Colon (tissue), 2 donors: ENCODE results near the gene SSBP2.
A peak's percentile ranks its signal among the peaks of the same experiment; 100 is the strongest.
"Not testable (repeated sequence)": the region's sequence is repeated elsewhere in the genome, so short reads cannot be mapped to it uniquely, and the experiment has no call there.

ENCODE experiments used
- FAIRE-seq: peaks from 2 replicates; lab custom pipeline; 2012; peaks lifted over from hg19 to GRCh38; lab: Jason Lieb, UNC
- donor health status: control.
- donor health status: control.

Gene SSBP2

GRCh38 chr5:81524015-81524414 lies 226.9 kb downstream of the SSBP2 start:
- FAIRE-seq, result no peak

DNA sequence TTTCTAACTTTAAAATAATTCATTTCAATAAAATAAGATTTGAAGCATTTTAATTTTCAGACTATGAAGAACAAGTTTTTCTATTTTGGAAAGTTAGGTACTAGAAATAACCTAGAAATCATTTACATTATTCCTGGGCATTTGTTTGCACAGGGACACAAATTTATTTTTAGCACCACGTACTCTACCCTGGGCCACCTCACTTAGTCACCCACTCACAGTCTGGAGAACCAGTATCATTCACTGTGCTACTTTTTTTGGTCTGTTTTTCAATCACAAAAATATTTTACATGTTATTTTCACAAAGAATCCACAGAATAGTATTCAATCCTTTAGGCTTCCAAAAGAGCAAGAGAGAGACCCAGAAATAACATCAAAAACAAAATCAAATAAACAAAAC lies 228.3 kb downstream of the SSBP2 start:
- FAIRE-seq, result no peak

DNA sequence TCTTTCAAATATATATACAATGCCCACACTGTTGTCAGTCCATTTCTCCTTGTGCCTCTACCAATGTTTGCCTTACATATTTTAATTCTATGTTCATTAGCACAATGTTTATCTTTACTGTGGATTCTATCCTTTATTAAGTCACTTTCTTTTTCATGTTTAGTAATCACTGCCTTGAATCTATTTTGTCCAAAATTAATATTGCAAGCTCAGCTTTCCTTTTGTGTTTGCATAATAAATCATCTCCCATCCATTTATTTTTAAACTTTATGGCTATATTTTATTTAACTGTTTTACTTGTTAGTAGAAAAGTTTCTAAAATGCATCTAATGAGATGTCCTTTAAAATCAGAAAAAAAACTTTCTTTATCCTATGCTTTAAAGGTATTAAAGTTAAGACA lies 230.1 kb downstream of the SSBP2 start:
- FAIRE-seq, result peak; percentile 43

DNA sequence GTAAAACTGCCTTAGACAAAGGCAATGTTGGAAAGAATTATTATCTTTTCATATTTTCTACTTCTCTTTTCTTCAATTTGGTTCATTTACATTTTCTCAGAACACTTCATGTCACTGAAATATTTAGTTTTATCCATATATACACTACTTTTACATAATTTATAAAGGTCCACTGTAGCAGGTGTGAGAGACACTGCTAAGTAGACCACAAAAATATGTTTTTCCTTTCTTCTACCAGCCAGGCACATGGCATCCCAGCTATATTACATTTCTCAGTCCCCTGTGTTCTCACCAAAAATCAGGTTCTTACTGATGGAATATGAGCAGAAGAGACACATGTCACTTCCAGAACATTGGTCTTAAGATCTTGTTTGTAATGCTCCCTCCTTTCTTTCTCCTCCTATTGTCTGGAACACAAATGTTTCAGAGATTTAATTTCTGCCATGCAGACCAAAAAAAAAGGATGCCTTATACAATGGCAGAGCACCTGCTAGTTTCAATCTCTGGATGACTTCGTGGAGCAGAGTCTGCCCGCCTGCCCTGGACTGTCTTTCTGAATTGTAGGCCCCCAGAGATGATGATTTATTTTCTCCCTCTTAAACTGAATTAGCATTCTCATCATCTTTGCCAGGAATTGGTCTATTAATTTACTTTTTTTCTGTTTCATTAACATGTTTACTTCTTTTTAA lies 231.5 kb downstream of the SSBP2 start:
- no peak for FAIRE-seq

DNA sequence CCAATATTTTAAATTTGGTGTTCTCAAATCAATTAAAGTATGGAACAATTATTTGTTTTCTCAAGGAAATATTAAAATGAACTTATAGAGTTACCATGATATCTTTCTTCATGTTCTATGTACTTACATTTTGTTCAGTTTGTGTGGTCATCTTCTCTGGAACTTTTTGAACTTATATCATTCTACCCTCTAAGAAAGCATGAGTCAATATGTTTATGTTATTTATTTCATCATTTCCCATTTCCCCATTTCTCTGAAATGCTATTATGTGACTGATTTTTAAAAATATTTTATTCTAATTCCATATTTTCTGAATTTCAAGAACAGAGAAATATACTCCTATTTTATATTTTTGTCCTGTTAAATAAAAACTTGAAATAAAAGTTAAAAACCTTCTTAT lies 233.4 kb downstream of the SSBP2 start:
- FAIRE-seq, result peak; percentile 89

- no peak for FAIRE-seq
These were observed 234.8 kb downstream of the SSBP2 start for GRCh38 chr5:81516091-81516490.

- peak; percentile 60 for FAIRE-seq
These were observed 236.9 kb downstream of the SSBP2 start for GRCh38 chr5:81513982-81514381.

GRCh38 chr5:81513473-81513872 lies 237.4 kb downstream of the SSBP2 start:
- FAIRE-seq, result no peak

- peak; percentile 88 for FAIRE-seq
These were observed 243.9 kb downstream of the SSBP2 start for GRCh38 chr5:81506900-81507588.

GRCh38 chr5:81506378-81506777 lies 244.5 kb downstream of the SSBP2 start:
- no peak for FAIRE-seq

- FAIRE-seq, result no peak
These were observed 245.2 kb downstream of the SSBP2 start for GRCh38 chr5:81505672-81506071.

DNA sequence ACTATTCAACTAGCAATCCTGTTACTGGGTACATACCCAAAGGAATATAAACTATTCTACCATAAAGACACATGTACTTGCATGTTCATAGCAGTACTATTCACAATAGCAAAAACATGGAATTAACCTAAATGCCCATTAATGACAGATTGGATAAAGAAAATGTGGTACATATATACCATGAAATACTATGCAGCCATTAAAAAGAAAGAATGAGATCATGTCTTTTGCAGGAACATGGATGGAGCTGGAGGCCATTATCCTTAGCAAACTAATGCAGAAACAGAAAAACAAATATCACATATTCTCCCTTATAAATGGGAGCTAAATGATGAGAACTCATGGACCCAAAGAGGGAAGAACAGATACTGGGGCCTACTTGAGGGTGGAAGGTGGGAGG lies 247.3 kb downstream of the SSBP2 start:
- FAIRE-seq, result not testable (repeated sequence)

DNA sequence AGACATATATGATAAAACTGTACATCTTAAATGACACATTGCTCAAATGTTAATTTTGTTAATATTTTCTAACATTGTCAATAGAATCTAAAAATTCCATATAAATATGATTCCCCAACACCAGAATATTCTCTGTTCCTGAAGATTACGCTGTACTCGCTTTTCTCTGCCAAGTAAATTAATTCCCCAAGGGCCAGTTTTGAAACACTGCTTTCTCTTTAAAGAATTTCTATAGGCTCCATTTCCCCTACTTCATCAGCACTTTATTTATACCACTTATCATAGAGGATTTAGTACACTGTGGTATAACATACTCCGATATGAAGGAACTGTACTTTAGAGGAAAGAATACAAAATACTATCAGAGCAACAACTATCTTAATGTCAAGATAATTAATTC lies 255.6 kb downstream of the SSBP2 start:
- FAIRE-seq, result no peak

- no peak for FAIRE-seq
These were observed 262.0 kb downstream of the SSBP2 start for GRCh38 chr5:81488862-81489261.

- FAIRE-seq, result no peak
These were observed 264.2 kb downstream of the SSBP2 start for GRCh38 chr5:81486711-81487110.

DNA sequence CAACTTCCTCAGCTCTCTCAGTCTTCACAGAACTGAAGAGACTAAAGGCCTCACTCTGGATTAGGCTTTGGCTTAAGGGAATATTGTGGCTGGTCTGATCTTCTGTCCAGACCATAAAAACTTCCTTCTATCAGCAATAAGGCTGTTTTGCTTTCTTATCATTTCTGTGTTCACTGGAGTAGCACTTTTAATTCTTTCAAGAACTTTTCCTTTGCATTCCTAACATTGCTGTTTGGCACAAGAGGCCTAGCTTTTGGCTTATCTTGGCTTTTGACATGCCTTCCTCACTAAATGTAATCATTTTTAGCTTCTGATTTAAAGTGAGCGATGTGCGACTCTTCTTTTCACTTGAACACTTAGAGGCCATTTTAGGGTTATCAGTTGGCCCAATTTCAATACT lies 268.3 kb downstream of the SSBP2 start:
- no peak for FAIRE-seq

DNA sequence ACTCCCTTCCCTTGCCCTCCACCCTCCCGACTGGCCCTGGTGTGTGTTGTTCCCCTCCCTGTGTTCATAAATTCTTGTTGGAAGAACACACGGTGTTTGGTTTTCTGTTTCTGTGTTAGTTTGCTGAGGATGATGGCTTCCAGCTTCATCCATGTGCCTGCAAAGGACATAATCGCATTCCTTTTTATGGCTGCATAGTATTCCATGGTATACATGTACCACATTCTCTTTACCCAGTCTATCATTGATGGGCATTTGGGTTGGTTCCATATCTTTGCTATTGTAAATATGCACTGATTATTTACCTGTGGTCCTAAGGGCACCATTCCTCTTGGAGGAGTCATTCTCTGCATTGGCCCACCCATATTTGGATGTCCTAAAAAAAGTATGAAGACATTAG lies 277.5 kb downstream of the SSBP2 start:
- FAIRE-seq, result not testable (repeated sequence)

DNA sequence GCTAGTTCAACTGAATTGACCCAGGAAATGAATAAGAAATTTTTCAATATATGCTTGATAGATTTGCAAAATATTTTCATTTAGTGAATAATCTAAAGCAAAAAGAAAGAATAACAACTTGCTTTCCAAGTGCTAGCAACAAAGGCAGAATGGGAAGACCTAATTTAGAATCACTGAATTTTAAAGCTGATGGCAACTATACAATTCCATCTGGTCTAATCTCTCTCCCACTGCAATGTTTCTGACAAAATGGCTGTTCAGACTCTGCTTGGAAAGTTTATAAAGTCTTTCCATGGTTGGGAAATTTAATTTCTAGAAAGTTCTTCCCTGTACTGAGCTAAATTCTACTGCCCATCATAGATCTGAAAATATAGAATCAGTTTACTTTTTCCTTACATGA lies 281.2 kb downstream of the SSBP2 start:
- no peak for FAIRE-seq

GRCh38 chr5:81450940-81451339 lies 300.0 kb downstream of the SSBP2 start:
- FAIRE-seq, result no peak

DNA sequence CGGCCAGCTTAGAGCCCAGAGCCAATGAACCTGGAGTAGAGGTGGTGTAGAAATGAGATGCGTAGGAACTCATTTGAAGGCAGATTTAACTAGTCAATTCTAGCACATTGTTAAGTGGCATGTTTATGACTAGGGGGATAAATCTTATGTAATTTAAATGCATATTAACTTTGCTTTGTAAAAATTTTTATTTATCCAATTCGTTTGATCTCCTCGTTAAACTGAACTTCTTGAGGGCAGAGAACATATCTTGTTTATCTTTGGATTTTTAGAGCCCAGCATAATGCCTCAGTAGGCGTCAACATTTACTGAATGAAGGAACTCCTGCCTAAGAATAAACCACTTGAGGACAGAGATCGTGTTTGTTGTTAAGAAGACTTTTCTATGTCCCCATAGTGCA lies 315.9 kb downstream of the SSBP2 start:
- no peak for FAIRE-seq

- FAIRE-seq, result no peak
These were observed 320.9 kb downstream of the SSBP2 start for GRCh38 chr5:81429985-81430384.

DNA sequence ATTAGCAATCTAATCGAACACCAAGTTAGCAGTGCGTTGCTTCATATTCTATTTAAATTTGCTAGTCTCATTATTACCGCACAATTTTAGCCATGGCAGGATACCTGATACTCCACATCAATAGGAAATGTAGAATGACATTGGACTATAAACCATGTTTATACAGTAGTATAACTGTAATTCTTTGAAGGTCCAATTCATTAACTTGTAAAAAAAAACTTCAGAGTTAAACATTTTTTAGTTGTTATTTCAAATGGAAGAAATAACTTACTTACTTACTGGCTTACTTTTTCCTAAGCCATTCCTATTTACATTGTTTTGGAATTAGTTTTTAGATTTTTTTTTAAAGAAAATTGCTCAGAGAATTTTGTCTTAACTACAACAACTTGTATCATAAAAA lies 321.5 kb downstream of the SSBP2 start:
- peak; percentile 60 for FAIRE-seq

- no peak for FAIRE-seq
These were observed 322.0 kb downstream of the SSBP2 start for GRCh38 chr5:81428861-81429260.

DNA sequence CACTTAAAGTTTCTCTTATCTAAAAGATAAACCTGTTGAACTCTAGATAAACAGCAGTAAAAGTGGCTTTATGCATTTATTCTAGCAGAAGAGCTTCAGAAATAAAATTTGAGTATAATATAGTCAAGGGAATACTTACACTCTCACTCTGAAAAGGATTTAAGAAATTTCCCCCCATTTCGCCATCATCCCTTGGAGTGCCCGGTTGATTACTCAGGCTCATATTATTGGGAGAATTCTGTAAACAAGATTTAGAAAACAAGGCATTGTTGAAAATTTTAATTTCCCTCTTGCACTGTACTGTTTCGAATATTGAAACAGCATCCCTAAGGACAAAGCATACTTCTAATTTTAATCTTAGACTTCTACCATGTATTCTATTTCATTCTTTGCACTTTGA lies 322.5 kb downstream of the SSBP2 start:
- FAIRE-seq, result no peak
